ENCODE data around the gene SYNM.

SYNM gene

GRCh38 chr15:99145005-99145404 lies 40.1 kb downstream of the SYNM start:
- DNase-seq: no peak

- DNase-seq: no peak
Measured at GRCh38 chr15:99145778-99146177, 40.9 kb downstream of the SYNM start.

GRCh38 chr15:99146661-99147060 lies 41.8 kb downstream of the SYNM start:
- no peak for DNase-seq

- DNase-seq: no peak
Measured at GRCh38 chr15:99148851-99149276, 44.0 kb downstream of the SYNM start.

- DNase-seq: no peak
Measured at GRCh38 chr15:99149366-99149765, 44.5 kb downstream of the SYNM start.

GRCh38 chr15:99151156-99151555 lies 46.3 kb downstream of the SYNM start:
- DNase-seq: no peak

GRCh38 chr15:99153026-99153535 lies 48.2 kb downstream of the SYNM start:
- DNase-seq: no peak

- DNase-seq: no peak
Measured at GRCh38 chr15:99154271-99154670, 49.4 kb downstream of the SYNM start.

- no peak for DNase-seq
Measured at GRCh38 chr15:99155961-99156443, 51.1 kb downstream of the SYNM start.

- DNase-seq: no peak
Measured at GRCh38 chr15:99157456-99157855, 52.6 kb downstream of the SYNM start.

- DNase-seq: no peak
Measured at GRCh38 chr15:99158626-99159412, 53.9 kb downstream of the SYNM start.

- DNase-seq: no peak
Measured at GRCh38 chr15:99163271-99164062, 58.6 kb downstream of the SYNM start.

- no peak for DNase-seq
Measured at GRCh38 chr15:99164119-99164518, 59.2 kb downstream of the SYNM start.

GRCh38 chr15:99165020-99165790 lies 60.3 kb downstream of the SYNM start:
- no peak for DNase-seq

- no peak for DNase-seq
Measured at GRCh38 chr15:99165956-99166689, 61.2 kb downstream of the SYNM start.

- no peak for DNase-seq
Measured at GRCh38 chr15:99167201-99167600, 62.3 kb downstream of the SYNM start.

GRCh38 chr15:99167640-99168039 lies 62.8 kb downstream of the SYNM start:
- no peak for DNase-seq

GRCh38 chr15:99168601-99169580 lies 64.0 kb downstream of the SYNM start:
- no peak for DNase-seq

- DNase-seq: no peak
Measured at GRCh38 chr15:99169769-99170311, 65.0 kb downstream of the SYNM start.

GRCh38 chr15:99170476-99171065 lies 65.7 kb downstream of the SYNM start:
- DNase-seq: no peak

All from DMS153 (cell line).